Inferior parietal cortex (tissue), 1 donor: ENCODE data around the gene SPDYE17.
"Not testable (repeated sequence)": the region's sequence is repeated elsewhere in the genome, so short reads cannot be mapped to it uniquely, and the experiment has no call there.

Experiments used
- DNase-seq: peaks from one replicate; pipeline ENCODE4 v3.0.0-alpha.2; 2016; ENCODE audit errors: extremely low spot score

Gene SPDYE17

GRCh38 chr7:76972391-76972790 is 59.8 kb downstream of the SPDYE17 start:
- DNase-seq, result not testable (repeated sequence)
